OCI-LY7 (cell line): Measurements from ENCODE around the gene GNG7.

Experiments used
- EZH2phosphoT487 ChIP-seq: fragments of 200-600 bp; sonication (generic); IDR thresholded peaks from 2 replicates; pipeline ENCODE4 v1.6.1; 2018; ENCODE audit warnings: low read depth, borderline replicate concordance, mild to moderate bottlenecking, mixed run types, antibody characterized with exemption, low read length, moderate library complexity, mixed read lengths
- TF ChIP-seq, protein P1 (sequence below): fragments of 200-600 bp; sonication (generic); conservative IDR thresholded peaks from 2 replicates; pipeline ENCODE4 v1.5.1; 2014; ENCODE audit warnings: mild to moderate bottlenecking, antibody characterized with exemption, low read length, moderate library complexity, mixed read lengths

DNA sequence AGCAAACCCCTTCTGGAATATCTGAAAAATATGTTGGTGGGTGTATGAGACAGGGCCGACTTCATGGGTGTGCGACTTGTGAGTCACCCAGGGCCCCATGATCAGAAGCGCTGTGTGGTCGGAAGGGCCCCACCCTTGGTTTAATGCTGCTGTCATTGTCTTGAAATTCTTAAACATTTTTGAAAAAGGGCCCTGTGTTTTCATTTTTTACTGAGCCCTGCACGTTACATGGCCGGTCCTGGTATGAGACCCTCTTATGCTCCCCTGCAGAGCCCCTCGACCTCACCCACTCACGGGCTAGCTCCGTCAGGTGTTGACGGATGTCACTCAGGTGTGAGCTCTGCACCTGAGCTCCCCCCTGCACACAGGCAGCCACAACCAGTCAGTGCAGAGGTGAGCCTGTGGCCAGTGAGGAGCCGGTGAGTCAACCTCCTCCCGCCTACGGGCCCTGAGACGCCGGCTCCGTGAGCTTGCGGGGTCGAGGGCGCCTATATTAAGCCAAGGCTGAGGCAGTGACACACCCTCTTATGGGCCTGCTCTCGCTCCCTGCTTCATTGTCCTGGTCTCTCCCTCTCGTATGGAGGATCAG, 198.9 kb downstream of the GNG7 start:
- TF ChIP-seq, protein P1, sequence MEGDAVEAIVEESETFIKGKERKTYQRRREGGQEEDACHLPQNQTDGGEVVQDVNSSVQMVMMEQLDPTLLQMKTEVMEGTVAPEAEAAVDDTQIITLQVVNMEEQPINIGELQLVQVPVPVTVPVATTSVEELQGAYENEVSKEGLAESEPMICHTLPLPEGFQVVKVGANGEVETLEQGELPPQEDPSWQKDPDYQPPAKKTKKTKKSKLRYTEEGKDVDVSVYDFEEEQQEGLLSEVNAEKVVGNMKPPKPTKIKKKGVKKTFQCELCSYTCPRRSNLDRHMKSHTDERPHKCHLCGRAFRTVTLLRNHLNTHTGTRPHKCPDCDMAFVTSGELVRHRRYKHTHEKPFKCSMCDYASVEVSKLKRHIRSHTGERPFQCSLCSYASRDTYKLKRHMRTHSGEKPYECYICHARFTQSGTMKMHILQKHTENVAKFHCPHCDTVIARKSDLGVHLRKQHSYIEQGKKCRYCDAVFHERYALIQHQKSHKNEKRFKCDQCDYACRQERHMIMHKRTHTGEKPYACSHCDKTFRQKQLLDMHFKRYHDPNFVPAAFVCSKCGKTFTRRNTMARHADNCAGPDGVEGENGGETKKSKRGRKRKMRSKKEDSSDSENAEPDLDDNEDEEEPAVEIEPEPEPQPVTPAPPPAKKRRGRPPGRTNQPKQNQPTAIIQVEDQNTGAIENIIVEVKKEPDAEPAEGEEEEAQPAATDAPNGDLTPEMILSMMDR = no peak
- TF ChIP-seq EZH2phosphoT487 = no peak
